HPDE6-E6E7 (cell line): ENCODE measurements around the gene GAB4.

Source experiments
- DNase-seq: peaks from one replicate; pipeline ENCODE4 v3.0.0; 2011; ENCODE audit warnings: missing footprints; ENCODE audit errors: extremely low spot score

Gene GAB4

GRCh38 chr22:16988257-16988656 lies 19.8 kb downstream of the GAB4 start:
- DNase-seq, result no peak

GRCh38 chr22:16987822-16988221 lies 20.2 kb downstream of the GAB4 start:
- DNase-seq, result no peak

DNA sequence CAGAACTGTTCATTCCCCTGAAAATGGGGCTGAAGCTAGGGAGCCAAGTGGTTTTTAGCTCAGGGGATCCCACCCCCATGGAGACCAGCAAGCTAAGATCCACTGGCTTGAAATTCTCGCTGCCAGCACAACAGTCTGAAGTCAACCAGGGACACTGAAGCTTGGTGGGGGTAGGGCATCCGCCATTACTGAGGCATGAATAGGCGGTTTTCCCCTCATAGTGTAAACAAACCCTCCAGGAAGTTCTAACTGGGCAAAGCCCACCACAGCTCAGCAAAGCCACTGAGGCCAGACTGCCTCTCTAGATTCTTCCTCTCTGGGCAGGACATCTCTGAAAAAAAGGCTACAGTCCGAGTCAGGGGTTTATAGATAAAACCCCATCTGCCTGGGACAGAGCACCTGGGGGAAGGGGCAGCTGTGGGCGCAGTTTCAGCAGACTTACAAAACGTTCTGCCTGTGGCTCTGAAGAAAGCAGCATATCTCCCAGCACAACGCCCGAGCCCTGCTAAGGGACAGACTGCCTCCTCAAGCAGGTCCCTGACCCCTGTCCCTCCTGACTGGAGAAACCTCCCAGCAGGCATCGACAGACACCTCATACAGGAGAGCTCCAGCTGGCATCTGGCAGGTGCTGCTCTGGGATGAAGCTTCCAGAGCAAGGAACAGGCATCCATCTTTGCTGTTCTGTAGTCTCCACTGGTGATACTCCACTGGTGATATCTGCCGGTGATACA lies 32.7 kb downstream of the GAB4 start:
- no peak for DNase-seq

GRCh38 chr22:16974298-16975084 lies 33.5 kb downstream of the GAB4 start:
- DNase-seq, result no peak

DNA sequence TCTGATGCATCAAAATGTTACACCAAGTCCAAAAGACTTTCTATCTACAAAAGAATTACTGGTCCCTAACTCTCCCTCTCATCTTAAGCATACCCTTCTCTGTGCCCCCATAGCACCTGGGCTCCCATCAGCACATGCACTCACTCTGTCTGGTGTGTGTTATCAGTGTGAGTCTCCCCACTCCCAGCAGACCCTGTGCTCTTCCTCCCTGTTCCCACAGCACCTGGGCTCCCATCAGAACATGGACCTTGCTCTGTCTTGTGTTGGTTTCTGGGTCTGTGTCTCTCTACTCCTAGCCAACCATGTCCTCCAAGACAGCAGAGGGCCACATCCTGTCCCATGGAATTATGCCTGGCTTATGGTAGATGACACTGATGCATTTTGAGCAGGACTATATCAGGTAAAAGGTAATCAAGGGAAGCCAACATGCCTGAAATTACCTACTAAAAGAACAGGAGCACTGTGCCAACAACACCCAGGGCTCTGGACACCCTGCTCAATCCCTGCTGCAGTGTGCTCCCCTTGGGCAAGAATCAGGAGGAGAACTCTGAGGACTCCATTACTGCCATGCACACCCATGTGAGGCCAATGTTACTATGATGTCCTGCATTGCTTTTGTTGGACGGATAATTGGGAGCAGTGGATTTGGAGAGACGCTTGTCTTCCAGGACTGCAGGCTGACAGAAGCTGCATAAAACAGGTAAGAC lies 34.3 kb downstream of the GAB4 start:
- no peak for DNase-seq

GRCh38 chr22:16972311-16972710 lies 35.7 kb downstream of the GAB4 start:
- no peak for DNase-seq

- DNase-seq, result no peak
Measured at GRCh38 chr22:16970446-16970845, 37.6 kb downstream of the GAB4 start.

GRCh38 chr22:16969508-16970327 lies 38.3 kb downstream of the GAB4 start:
- DNase-seq, result no peak

DNA sequence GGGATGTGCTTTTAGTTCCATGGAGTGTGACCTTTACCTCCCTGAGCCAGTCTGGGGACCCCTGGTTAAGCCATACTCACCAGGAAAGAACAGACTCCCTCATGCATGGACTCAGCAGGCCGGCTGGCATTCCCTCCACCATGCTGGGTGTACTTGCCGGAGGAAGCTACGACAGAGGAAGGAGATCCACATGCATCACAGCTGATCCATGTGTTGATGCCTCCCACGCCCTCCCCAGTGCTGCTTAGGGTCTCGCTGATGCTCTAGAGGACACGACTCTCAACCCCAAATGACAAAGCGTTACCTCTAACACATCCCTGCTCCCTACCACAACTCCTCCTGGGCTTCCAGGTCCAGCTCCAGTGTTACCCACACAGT lies 39.8 kb downstream of the GAB4 start:
- no peak for DNase-seq

DNA sequence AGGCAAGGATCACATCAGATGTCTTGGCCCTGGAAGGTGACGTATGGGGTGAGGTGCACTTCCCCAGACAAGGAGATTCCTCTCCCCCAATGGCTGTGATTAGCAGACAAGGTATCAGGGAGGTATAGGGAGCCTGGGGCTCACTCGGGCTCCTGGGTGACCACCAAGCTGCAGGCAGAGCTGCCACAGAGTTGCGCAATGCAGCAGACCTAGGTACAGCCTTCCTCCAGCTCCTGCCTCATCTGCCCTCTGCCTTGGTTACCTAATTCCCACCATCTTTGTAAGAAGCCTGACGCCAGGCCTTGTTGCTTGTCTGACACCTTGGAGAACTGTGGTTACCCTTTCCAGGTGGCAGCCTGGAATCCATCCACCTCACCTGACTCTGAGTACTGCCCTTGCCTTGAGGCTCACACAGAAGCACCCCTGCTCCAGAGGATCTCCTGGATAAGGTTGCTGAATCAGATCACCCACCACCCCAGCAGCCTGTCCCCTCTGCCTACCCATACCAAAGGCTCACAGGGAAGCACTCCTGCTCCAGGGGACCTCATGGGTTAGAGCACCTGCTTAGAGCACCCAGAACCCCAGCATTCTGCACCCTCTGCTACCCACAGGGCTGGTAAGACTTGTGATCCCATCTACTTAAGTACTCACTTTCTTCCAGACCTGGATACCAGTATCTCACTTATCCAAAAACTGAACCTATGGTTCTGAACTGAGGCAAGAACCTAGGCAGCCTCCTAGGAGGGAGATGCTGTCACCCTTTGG lies 40.4 kb downstream of the GAB4 start:
- no peak for DNase-seq

DNA sequence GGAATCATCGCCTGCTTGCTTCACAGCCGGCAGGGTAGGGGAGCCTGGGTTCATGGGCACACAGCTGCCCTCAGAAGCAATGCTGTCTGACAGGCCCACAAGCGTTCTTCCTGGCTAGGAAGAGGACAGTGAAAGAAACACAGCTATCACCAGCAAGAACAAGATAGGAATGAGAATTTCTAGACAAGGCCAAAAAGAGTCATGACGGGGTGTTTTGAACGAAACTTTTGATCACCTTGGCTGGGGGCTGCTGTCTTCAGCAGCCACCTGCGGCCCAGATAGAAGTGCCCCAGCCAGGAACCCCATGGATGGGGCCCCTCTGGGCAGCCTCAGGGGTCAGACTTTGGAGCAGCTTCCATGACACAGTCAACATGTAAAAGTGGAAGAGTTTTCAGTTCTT lies 41.8 kb downstream of the GAB4 start:
- no peak for DNase-seq

DNA sequence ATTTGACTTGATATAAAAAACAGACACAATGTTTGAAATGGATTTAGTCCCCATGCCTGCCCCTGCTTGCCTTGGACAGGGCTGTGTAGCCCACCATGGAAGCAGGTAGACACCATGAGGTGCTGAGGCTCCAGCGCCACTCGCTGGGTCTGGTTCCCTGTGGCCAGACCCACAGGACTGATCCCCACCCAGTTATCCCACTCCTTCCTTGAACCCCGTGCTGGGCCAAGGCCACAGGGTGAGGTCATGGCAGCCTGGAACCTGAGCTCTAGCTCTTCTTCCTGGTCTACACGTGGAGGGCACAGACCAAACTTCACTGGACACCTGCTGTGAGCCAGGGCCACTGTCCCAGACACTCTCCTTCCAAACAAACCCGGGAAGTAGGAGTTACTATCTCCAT lies 42.5 kb downstream of the GAB4 start:
- no peak for DNase-seq

- no peak for DNase-seq
Measured at GRCh38 chr22:16965083-16965482, 42.9 kb downstream of the GAB4 start.

DNA sequence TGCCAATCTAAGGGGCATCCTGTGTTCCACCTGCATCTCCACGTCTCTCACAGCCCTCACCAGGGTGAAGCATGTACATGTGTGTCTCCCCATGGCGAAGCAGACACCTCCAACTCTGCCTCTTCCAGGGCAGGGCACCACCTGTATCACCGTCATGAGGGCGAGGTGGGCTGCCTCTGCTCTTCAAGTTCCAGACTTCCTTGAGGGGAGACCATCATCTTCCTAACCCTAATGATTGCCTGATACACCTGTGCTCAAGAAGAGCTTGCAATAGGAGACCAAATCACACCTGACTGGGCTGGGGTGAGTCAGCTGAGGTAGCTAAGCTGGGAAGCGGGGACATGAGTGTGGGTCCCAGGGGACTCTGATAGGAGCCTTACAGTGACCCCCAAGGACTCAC lies 43.7 kb downstream of the GAB4 start:
- no peak for DNase-seq

DNA sequence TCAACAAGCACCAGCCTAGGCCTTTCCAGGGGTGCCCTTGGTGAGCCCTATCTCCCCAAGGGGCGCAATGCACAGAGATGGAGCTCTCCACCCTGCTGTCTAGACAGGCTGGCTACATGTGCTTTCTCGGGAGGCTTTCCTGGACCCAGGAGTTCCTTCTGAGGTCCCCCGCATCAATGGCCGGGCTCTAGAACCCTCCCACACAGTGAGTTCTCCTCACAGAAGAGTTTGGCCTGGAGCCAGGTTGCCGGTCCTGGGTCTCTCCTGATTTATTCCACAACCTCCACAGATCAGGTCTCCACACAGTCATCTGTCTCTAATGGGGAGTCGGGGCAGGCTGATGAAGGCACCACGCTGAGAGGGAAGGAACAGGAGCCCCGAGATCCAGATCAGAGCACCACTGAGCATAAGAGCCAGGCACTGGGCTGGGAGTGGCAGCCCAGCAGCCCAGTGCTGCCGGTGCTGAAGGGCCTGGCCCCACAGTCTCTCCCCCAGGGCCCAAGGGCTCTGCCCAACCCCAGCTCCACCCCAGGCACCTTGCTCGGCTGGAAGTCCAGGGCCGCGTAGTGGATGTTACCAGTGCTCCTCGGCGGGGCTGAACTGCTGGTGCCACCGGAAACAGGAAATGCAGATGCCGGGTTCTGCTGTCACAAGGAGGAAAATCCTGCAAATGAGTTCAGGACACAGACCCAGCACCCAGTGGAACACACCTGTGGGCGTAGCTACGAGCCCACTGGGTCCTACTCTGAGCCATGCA lies 44.7 kb downstream of the GAB4 start:
- no peak for DNase-seq

DNA sequence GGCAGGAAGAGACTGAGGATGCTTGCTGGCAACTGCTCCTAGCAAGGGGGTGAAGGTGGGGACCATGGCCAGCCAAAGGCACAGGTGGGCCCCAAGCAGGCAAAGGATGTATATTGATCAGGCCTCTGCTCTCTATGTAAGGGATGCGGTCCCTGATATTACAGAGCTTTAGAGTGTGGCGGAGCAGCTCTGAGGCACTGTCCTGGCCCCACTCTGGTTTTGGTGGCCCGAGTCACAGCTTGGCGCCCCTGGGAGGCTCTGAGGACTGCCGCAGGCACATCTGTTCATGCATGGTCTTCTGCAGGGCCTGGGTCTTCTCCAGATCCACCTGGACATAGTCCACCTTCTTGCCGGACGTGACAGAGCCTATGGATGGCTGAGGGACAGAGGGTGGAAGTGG lies 45.5 kb downstream of the GAB4 start:
- DNase-seq, result no peak

DNA sequence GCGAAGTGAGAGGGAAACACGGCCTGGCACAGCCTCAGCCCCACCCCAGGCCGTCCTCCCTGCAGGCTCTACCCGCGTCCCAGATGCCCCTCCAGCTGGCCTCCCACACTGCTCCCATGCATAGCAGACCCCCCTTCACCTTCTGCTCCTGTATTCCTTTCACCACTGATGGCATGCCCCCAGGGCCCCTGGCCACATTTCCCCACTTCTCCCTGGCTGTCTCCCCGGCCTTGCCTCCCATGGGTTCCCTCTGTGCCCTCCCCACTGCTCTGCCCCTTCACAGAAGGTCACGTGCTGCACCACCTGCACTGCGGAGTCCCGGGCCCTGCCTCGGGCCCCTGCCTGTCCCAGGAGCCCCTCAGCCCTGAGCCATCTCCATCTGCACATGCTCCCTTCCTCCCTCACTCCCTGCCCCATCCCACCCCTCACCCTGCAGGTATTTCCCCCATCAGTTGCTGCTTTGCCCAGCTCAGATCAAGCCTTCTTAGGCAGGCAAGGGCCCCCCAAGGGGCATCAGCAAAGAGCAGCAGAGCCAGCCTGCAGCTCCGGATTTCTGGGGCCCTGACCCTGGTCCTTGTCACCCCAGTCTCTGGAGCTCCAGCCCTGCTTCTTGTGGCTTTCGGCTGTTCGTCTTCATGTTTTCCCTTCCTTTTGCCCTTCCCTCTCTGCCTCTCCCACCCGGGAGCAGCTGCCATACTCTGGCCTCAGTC lies 46.4 kb downstream of the GAB4 start:
- no peak for DNase-seq

DNA sequence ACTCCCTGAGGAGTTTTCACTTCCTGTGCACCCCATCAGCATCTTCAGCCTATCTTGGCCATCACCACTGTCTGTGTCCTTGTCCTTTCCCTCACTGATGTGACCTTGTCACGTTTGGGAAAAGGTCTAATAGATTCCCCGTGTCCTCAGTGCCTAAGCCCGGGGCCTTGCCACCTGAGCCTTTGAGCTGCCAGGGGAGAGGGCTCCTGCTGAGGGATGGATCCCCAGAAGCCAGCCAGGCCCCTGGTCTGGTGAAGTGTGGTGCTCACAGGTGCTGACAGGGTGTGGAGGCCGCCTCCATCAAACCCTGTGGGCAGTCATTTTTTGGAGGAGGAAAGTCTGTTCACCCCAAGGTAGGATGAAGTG lies 47.2 kb downstream of the GAB4 start:
- no peak for DNase-seq

DNA sequence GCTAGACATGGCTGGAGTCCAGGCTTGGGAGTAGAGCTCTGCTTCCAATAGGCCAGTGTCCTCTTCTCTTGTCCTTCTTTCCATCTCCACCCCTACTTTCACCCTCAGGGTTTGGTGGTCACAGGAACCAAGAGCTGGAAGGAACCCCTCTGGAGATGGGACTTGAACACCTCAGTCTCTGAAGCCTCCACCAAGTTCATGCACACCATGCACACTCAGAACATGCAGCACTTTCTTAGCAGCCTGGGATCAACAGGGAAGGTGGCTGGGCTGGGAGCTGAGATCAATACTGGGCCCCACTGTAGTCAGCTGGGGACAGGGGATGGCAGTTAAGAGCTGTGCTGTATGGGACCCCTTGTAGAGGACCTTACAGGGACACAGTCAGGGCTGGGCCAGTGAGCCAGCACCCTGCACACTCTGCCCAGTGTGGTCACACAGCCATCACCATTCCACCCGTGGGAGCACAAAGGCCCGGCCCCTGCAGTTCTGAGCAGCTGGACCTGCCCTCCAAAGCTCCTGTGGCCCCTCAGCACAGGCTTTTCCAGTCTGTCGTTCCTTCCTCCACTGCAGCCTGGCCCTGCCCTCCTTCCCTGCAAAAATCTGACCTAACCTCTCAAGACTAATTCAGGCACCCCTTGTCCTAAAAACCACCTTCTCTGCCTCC lies 47.7 kb downstream of the GAB4 start:
- DNase-seq, result no peak
